CD4-positive, alpha-beta memory T cell (primary cell): Measurements from ENCODE around the gene LRP1. TPM values are rescaled to one million over a fixed set of nuclear protein-coding genes. Genes with fewer than 3 reads are reported as not detected.

ENCODE experiments used
- CTCF ChIA-PET: fragments of 350-600 bp; sonication (Branson Sonifier 250); formaldehyde crosslinking; loops from one replicate; lab custom pipeline; 2021; ENCODE audit warnings: inconsistent platforms; ENCODE audit not compliant: partially characterized antibody; lab: Charles Lee
- POLR2A ChIA-PET: fragments of 350-600 bp; sonication (Branson Sonifier 250); formaldehyde crosslinking; loops from one replicate; lab custom pipeline; 2021; ENCODE audit not compliant: partially characterized antibody; lab: Charles Lee
- DNase-seq, 5 donors: peaks; one replicate each; pipeline versions ENCODE4 v3.0.0 to v3.0.0-alpha.2; 2020 to 2022; ENCODE audit warnings: mixed read lengths in 1 of 5
- H3K27ac ChIP-seq: one replicate; pipeline ENCODE4 v1.7.0; 2013; ENCODE audit warnings: low read depth, low read length
- H3K27me3 ChIP-seq: 2 replicates; pipeline ENCODE4 v1.7.0; 2013; ENCODE audit warnings: mild to moderate bottlenecking, low read length, moderate library complexity; ENCODE audit not compliant: insufficient read depth
- H3K36me3 ChIP-seq: 2 replicates; pipeline ENCODE4 v1.7.0; 2013; ENCODE audit warnings: mild to moderate bottlenecking, low read length, moderate library complexity; ENCODE audit not compliant: insufficient read depth
- H3K4me1 ChIP-seq: 2 replicates; pipeline ENCODE4 v1.7.0; 2013; ENCODE audit warnings: mild to moderate bottlenecking, low read length, moderate library complexity; ENCODE audit not compliant: insufficient read depth
- H3K4me3 ChIP-seq, 2 donors: one replicate each; pipeline ENCODE4 v1.7.0; 2013; ENCODE audit warnings: low read length in 2 of 2, mild to moderate bottlenecking in 1 of 2
- H3K9me3 ChIP-seq, 2 donors: one replicate each; pipeline ENCODE4 v1.7.0; 2013; ENCODE audit warnings: low read length in 2 of 2, control low read depth in 1 of 2; ENCODE audit not compliant: control insufficient read depth in 1 of 2
- H3K27ac Mint-ChIP-seq, 7 donors: one replicate each; pipeline ENCODE4 v1.8.0; 2020 to 2021; ENCODE audit warnings: mixed read lengths in 7 of 7, mild to moderate bottlenecking in 6 of 7, inconsistent platforms in 3 of 7, moderate library complexity in 3 of 7
- H3K27me3 Mint-ChIP-seq, 2 donors: one replicate each; pipeline ENCODE4 v1.8.0; 2020 to 2021; ENCODE audit warnings: mixed read lengths in 2 of 2
- H3K36me3 Mint-ChIP-seq, 2 donors: one replicate each; pipeline ENCODE4 v1.8.0; 2020 to 2021; ENCODE audit warnings: mixed read lengths in 2 of 2, inconsistent platforms in 1 of 2, mild to moderate bottlenecking in 1 of 2
- H3K4me1 Mint-ChIP-seq, 4 donors: one replicate each; pipeline ENCODE4 v1.8.0; 2020 to 2021; ENCODE audit warnings: mixed read lengths in 4 of 4, mild to moderate bottlenecking in 1 of 4
- H3K4me3 Mint-ChIP-seq, 8 donors: one replicate each; pipeline ENCODE4 v1.8.0; 2020 to 2021; ENCODE audit warnings: mixed read lengths in 8 of 8, mild to moderate bottlenecking in 7 of 8, moderate library complexity in 6 of 8, inconsistent platforms in 3 of 8
- H3K9me3 Mint-ChIP-seq, 8 donors: one replicate each; pipeline ENCODE4 v1.8.0; 2020 to 2021; ENCODE audit warnings: mixed read lengths in 8 of 8, mild to moderate bottlenecking in 5 of 8, inconsistent platforms in 3 of 8, moderate library complexity in 1 of 8
- intact Hi-C: fragments of 100-400 bp; cut with micrococcal nuclease; formaldehyde crosslinking; loops from one replicate; pipeline ENCODE4 v1.15.1; 2023
- polyA plus RNA-seq, 2 donors: library from polyadenylated mRNA; unstranded; fragments of 300-500 nt; fragmentation: Illumina TruSeq; gene quantifications; one replicate each; pipeline ENCODE4 v1.2.3, GENCODE V29; 2021
- total RNA-seq, 2 experiments: library from RNA; stranded (reverse); gene quantifications; one replicate each; pipeline ENCODE4 v1.2.3, GENCODE V29; 2021

LRP1 gene
- total and polyA plus RNA-seq, 4 experiments from 2014 or later: 0.38 to 11.6 (median 9.7) TPM; not detected in 1

DNA sequence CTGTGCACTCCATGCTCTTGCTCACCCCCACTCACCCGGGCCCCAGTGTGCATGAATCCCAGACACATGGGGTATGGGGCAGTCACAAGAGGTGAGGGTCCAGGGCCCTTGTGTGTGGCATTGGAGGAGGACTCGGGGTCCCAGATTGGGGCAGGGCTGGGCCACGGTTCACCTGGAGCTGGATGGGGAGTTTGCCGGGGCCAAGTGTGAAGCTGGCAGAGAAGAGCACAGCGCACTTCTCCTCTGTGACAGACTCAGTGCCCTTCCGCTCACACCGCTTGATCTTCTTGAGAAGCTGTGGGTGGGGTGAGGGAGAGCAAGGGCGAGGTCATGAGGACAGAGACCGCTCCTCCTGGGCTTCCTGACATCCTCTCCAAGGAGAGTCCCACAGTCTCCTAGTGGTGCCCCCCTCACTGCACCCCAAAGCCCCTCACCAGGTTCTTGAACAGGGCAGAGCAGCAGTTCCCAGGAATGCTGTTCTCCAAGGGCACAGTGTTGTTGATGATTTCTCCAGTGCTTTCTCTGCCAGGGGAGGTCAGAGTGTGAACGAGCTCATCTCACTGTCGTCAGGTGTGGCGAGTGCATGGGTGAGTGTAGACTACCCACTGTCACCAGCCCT is 23.9 kb upstream of the LRP1 start:
- Mint-ChIP-seq H3K27ac (peak overlapping the region in 6 of 7 donors; percentile 12 to 86 (median 44)), H3K9me3 (no peaks in the 10 kb centered on the region), H3K36me3 (peaks cover 38 to 72% of the 10 kb centered on the region in 2 donors), H3K4me3 (no peak overlapping the region), H3K4me1 (peaks cover 14 to 31% (median 22%) of the 10 kb centered on the region in 4 donors), H3K27me3 (no peaks in the 10 kb centered on the region)
- Histone ChIP-seq H3K27ac (no peak overlapping the region), H3K9me3 (no peaks in the 10 kb centered on the region), H3K36me3 (peaks cover 60% of the 10 kb centered on the region), H3K27me3 (no peaks in the 10 kb centered on the region), H3K4me3 (no peak overlapping the region), H3K4me1 (peaks cover 21% of the 10 kb centered on the region)
- ChIA-PET POLR2A (interaction anchor here (0.9 to 12.1 kb wide), 2 partner anchors 10 to 25 kb away, joined by 7 to 622 read pairs; partner anchors contain the start of genes NAB2 and NEMP1), CTCF (interaction anchor here (0.6 kb wide), 1 partner anchor 20 kb away, joined by 3 read pairs; no protein-coding TSS in a partner anchor)
- DNase-seq: no peak
- intact Hi-C loops: no loop called here

DNA sequence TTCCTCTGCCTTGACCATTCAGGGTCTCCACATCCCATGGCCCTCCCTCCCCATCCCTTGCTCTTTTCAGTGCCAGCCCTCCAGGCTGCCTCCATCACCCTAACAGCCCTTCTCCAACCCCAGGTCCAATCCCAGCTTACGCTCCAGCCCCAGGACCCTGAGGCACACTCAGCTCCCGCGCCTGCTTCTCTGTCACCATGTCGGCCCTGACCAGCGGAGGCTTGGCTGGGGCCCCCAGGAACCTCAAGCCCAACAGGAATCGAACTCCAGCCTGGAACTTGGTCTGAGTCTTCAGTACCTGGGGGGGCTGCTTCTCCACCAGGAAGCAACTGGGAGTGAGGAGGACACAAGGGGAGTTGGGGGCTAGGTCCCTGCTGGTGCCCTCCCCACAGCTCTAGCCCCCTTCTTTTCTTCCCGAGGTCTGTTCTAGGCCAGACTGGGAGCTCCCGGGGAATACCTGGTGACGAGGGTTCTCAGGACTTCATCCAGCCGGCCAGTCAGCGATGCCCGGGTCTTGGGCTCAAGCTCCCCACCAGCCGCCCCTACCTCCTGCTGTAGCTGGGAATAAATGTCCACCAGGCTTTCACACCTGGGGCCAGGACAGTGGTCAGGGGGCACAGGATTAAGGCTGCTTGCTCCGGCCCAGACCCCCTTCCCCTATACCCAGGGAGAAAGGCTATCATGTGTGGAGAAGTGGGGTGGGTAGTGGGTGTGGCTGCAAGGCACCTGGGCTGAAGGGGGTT is 23.1 kb upstream of the LRP1 start:
- DNase-seq: no peak
- Mint-ChIP-seq H3K36me3 (peaks cover 30 to 66% of the 10 kb centered on the region in 2 donors), H3K9me3 (no peaks in the 10 kb centered on the region), H3K27ac (peak overlapping the region in 3 of 7 donors; percentile 19 to 68 (median 52)), H3K4me3 (no peak overlapping the region), H3K4me1 (peaks cover 19 to 39% (median 29%) of the 10 kb centered on the region in 4 donors), H3K27me3 (no peaks in the 10 kb centered on the region)
- intact Hi-C loops: no loop called here
- Histone ChIP-seq H3K27ac (no peak overlapping the region), H3K4me1 (peaks cover 29% of the 10 kb centered on the region), H3K36me3 (peaks cover 52% of the 10 kb centered on the region), H3K4me3 (no peak overlapping the region), H3K27me3 (no peaks in the 10 kb centered on the region), H3K9me3 (no peaks in the 10 kb centered on the region)
- CTCF ChIA-PET: interaction anchor here (9.3 kb wide), 1 partner anchor 33 kb away, joined by 458 read pairs; the partner anchor contains the start of gene NEMP1
- POLR2A ChIA-PET: interaction anchor here (0.9 to 12.1 kb wide), 2 partner anchors 10 to 26 kb away, joined by 7 to 622 read pairs; partner anchors contain the start of genes NAB2 and NEMP1

DNA sequence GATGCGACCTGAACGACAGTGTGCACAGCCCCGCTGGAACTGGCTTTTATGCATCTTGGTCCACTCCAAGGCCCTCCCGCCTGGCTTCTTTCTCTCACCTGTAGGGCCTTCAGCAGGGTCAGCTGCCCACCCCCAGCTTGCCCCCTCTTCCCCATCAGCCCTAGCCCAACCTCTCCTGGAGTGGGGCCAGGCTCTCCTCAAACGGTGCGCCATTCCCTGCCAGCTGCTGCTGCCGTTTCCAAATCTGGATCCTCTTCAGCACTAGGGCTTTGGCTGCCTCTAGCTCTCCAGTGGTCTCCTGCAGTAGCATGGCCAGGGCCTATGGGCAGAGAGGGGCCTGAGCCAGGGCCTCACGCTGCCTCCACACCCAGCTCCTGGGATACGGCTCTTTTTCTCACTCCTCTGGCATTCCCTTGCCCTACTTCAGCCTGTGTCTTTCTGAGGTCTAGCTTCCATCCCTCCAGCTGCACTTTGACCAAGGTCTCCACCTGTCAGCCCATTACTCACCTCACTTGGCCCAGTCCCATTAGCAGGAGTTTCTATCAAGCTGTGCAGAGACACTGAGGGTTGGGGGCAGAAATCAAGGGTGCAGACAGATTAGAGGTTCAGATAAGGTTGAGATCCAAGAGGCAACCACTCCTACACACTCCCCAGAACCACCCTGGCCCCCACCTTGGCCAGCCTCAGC is 22.1 kb upstream of the LRP1 start:
- peak overlapping the region in 6 of 7 donors; percentile 38 to 94 (median 72) for H3K27ac Mint-ChIP-seq
- H3K36me3 Mint-ChIP-seq: peaks cover 27 to 68% of the 10 kb centered on the region in 2 donors
- peaks cover 20 to 45% (median 31%) of the 10 kb centered on the region in 4 donors for H3K4me1 Mint-ChIP-seq
- ChIA-PET CTCF (interaction anchor here (1.2 to 9.3 kb wide), 4 partner anchors 10 to 74 kb away, joined by 3 to 458 read pairs (median 5); partner anchors contain the start of gene NEMP1), POLR2A (interaction anchor here (1.1 to 12.1 kb wide), 2 partner anchors 11 to 20 kb away, joined by 3 to 622 read pairs; partner anchors contain the start of gene NAB2)
- peaks cover 51% of the 10 kb centered on the region for H3K36me3 ChIP-seq
- H3K9me3 Mint-ChIP-seq: peaks cover 0 to 1% (median 0%) of the 10 kb centered on the region in 8 donors
- no peak for DNase-seq
- peaks cover 30% of the 10 kb centered on the region for H3K4me1 ChIP-seq
- intact Hi-C loops: no loop called here
- H3K4me3 Mint-ChIP-seq: peak overlapping the region in 1 of 8 donors; percentile 48
- no peak overlapping the region for H3K4me3 ChIP-seq
- no peak overlapping the region for H3K27ac ChIP-seq
- no peaks in the 10 kb centered on the region for H3K27me3 Mint-ChIP-seq
- H3K9me3 ChIP-seq: no peaks in the 10 kb centered on the region
- no peaks in the 10 kb centered on the region for H3K27me3 ChIP-seq

DNA sequence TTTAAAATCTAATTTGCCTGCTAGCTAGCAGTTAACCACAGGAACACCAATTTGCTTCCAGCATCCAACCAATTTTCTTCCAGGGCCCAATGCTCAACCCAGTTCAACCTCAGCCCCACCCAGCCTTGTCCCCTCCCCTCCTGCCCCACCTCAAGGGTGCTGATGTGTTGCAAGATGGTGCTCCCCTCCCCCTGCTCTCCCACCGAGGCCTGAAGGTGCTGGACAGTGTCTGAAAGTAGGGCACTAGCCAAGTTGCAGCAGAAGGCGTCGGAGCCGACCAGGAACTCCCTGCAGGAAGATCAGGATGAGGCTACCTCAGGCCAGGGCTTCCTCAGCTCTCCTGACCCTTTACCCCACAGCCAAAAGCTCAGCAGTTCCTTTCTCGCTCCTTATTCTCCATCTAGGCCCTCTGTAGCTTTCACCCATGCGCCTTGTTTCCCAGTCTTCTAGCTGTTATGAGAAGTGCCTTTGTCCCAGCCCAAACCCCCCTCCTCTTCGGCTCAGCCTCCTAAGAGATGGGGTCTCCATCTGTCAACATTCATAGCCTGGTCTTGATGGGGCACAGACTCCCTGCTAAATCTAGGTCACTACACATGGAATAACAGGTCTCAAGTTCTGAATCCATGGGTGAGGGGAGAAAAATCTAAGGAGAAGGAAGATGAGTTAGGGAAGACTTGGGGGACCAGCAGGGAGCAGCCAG is 20.7 kb upstream of the LRP1 start:
- no peaks in the 10 kb centered on the region for H3K9me3 ChIP-seq
- no peak for DNase-seq
- intact Hi-C loops: no loop called here
- H3K27me3 ChIP-seq: no peaks in the 10 kb centered on the region
- H3K27me3 Mint-ChIP-seq: peaks cover 0 to 4% of the 10 kb centered on the region in 2 donors
- CTCF ChIA-PET: interaction anchor here (1.2 to 9.3 kb wide), 6 partner anchors 11 to 72 kb away, joined by 3 to 458 read pairs (median 46); partner anchors contain the start of genes LRP1, NAB2 and NEMP1
- H3K4me3 ChIP-seq: no peak overlapping the region
- no peak overlapping the region for H3K27ac ChIP-seq
- peaks cover 32% of the 10 kb centered on the region for H3K4me1 ChIP-seq
- peak overlapping the region in 7 of 8 donors; percentile 21 to 62 (median 51) for H3K4me3 Mint-ChIP-seq
- H3K36me3 ChIP-seq: peaks cover 47% of the 10 kb centered on the region
- POLR2A ChIA-PET: interaction anchor here (5.3 to 12.1 kb wide), 2 partner anchors 13 to 27 kb away, joined by 284 to 622 read pairs; partner anchors contain the start of genes NAB2 and NEMP1
- peaks cover 0 to 10% (median 0%) of the 10 kb centered on the region in 8 donors for H3K9me3 Mint-ChIP-seq
- H3K27ac Mint-ChIP-seq: peak overlapping the region in 6 of 7 donors; percentile 70 to 94 (median 86)
- peaks cover 27 to 60% (median 38%) of the 10 kb centered on the region in 4 donors for H3K4me1 Mint-ChIP-seq
- peaks cover 27 to 65% of the 10 kb centered on the region in 2 donors for H3K36me3 Mint-ChIP-seq

DNA sequence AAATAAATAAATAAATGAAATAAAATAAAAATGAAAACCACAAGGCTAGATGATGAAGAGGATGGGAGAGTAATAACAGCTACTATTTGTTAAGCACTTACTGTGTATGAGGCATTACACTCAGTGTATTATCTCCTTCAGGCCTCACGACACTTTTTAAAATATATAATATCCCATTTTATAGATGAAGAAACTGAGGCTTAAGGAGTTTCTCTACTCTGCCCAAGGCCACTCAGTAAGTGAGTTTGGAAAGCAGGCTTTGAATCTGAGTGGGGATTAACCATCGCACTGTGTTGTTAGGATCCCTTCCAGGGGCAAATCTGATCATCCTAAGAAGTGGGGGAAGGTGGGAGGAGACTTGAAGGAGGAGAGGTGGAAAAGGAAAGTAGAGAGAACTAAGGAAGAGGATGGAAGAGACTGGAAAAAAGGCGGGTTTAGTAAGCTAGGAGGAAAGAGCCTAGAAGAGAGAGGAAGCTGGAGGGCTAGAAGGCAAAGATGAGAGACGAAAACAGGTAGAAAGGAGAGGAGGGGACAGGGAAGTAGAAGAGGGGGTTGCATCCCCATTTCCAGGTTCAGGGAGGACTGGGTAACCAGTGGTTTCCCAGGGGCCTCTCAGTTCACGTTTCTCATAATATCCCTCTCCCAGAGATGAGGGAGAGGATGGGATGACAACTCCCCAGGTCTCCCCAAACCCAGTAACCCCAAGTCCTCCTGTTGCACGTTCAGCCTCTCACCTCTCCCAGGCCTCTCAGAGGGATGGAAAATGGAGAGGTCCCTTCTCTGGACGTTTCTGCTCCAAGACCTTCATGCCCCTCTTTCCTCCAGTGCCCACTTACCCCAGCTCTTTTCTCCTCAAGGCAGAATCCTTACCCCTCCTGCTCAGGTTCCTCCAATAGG is 18.8 kb upstream of the LRP1 start:
- Mint-ChIP-seq H3K36me3 (peaks cover 27 to 57% of the 10 kb centered on the region in 2 donors), H3K27ac (peak overlapping the region; percentile 94 to 100 (median 98)), H3K27me3 (peaks cover 0 to 4% of the 10 kb centered on the region in 2 donors), H3K9me3 (peaks cover 0 to 10% (median 0%) of the 10 kb centered on the region in 8 donors), H3K4me3 (peak overlapping the region; percentile 93 to 100 (median 96)), H3K4me1 (peaks cover 28 to 64% (median 40%) of the 10 kb centered on the region in 4 donors)
- Histone ChIP-seq H3K27ac (peak overlapping the region; percentile 93), H3K27me3 (no peaks in the 10 kb centered on the region), H3K4me3 (peak overlapping the region; percentile 90 to 99), H3K36me3 (peaks cover 39% of the 10 kb centered on the region), H3K9me3 (no peaks in the 10 kb centered on the region), H3K4me1 (peaks cover 34% of the 10 kb centered on the region)
- ChIA-PET CTCF (interaction anchor here (1.0 to 9.3 kb wide), 4 partner anchors 14 to 38 kb away, joined by 3 to 458 read pairs (median 98); partner anchors contain the start of genes LRP1, NAB2 and NEMP1), POLR2A (interaction anchor here (0.6 to 12.1 kb wide), 7 partner anchors 15 to 384 kb away, joined by 3 to 622 read pairs (median 90); partner anchors contain the start of genes NAB2, NEMP1 and ZBTB39)
- intact Hi-C loops: loop anchor here (5.0 kb wide), 1 partner anchor 422 kb away; the partner anchor contains the start of gene PTGES3
- no peak for DNase-seq
